Keratinocyte (primary cell): ENCODE data around the gene UBXN11. TPM values are rescaled to one million over a fixed set of nuclear protein-coding genes. Genes with fewer than 3 reads are reported as not detected.
"Not testable (repeated sequence)": the region's sequence is repeated elsewhere in the genome, so short reads cannot be mapped to it uniquely, and the experiment has no call there.

Experiments used
- DNase-seq: peaks from one replicate; pipeline ENCODE4 v3.0.0-alpha.2; 2011; ENCODE audit warnings: low read depth, missing footprints, low spot score
- FAIRE-seq: peaks from 2 replicates; lab custom pipeline; 2011; peaks lifted over from hg19 to GRCh38; lab: Jason Lieb, UNC
- H2AFZ ChIP-seq: 2 replicates; pipeline ENCODE4 v1.6.0; 2012; ENCODE audit warnings: low read length, control low read depth, inconsistent platforms; ENCODE audit not compliant: control insufficient read depth
- H3K27ac ChIP-seq: 2 replicates; pipeline ENCODE4 v1.5.1; 2011; ENCODE audit warnings: low read length; ENCODE audit not compliant: control insufficient read depth, insufficient read depth
- H3K27me3 ChIP-seq: 3 replicates; pipeline ENCODE4 v1.6.0; 2011; ENCODE audit warnings: low read length; ENCODE audit not compliant: control insufficient read depth, insufficient read depth; ENCODE audit errors: extremely low read depth
- H3K36me3 ChIP-seq, 2 experiments: 2 replicates in 1 of 2; 3 replicates in 1 of 2; pipeline ENCODE4 v1.5.1; 2011; ENCODE audit warnings: low read length in 2 of 2, mild to moderate bottlenecking in 1 of 2; ENCODE audit not compliant: control insufficient read depth in 2 of 2, insufficient read depth in 2 of 2; ENCODE audit errors: extremely low read depth in 1 of 2
- H3K4me1 ChIP-seq: 3 replicates; pipeline ENCODE4 v1.5.1; 2011; ENCODE audit warnings: low read length; ENCODE audit not compliant: control insufficient read depth, insufficient read depth; ENCODE audit errors: extremely low read depth
- H3K4me2 ChIP-seq: 3 replicates; pipeline ENCODE4 v1.6.0; 2011; ENCODE audit warnings: low read depth, low read length; ENCODE audit not compliant: control insufficient read depth, insufficient read depth; ENCODE audit errors: extremely low read depth
- H3K4me3 ChIP-seq, 3 experiments: fragments of 200-600 bp in 1 of 3; sonication (generic) in 1 of 3; 2 replicates in 2 of 3; 3 replicates in 1 of 3; pipeline ENCODE4 v1.5.1; 2011 to 2016; ENCODE audit warnings: low read length in 3 of 3, mild to moderate bottlenecking in 3 of 3, control low read depth in 2 of 3, inconsistent platforms in 1 of 3, low read depth in 1 of 3, mixed read lengths in 1 of 3, mixed run types in 1 of 3, moderate library complexity in 1 of 3; ENCODE audit not compliant: control insufficient read depth in 2 of 3, insufficient read depth in 2 of 3; ENCODE audit errors: extremely low read depth in 1 of 3
- H3K79me2 ChIP-seq: 2 replicates; pipeline ENCODE4 v1.6.0; 2012; ENCODE audit warnings: low read length; ENCODE audit not compliant: control insufficient read depth, insufficient read depth
- H3K9ac ChIP-seq: 3 replicates; pipeline ENCODE4 v1.6.0; 2011; ENCODE audit warnings: low read length; ENCODE audit not compliant: control insufficient read depth, insufficient read depth; ENCODE audit errors: extremely low read depth
- H3K9me1 ChIP-seq: 3 replicates; pipeline ENCODE4 v1.6.0; 2011; ENCODE audit warnings: low read length; ENCODE audit not compliant: control insufficient read depth, insufficient read depth; ENCODE audit errors: extremely low read depth
- H3K9me3 ChIP-seq: 2 replicates; pipeline ENCODE4 v1.5.1; 2012; ENCODE audit warnings: low read depth, low read length; ENCODE audit not compliant: control insufficient read depth
- H4K20me1 ChIP-seq: 3 replicates; pipeline ENCODE4 v1.6.0; 2011; ENCODE audit warnings: low read length; ENCODE audit not compliant: control insufficient read depth, insufficient read depth; ENCODE audit errors: extremely low read depth
- CTCF ChIP-seq, 3 experiments: IDR thresholded peaks in 1 of 3; conservative IDR thresholded peaks in 1 of 3; optimal IDR thresholded peaks in 1 of 3; 2 replicates in 2 of 3; 3 replicates in 1 of 3; pipeline versions ENCODE3 to v1.5.1; 2011; ENCODE audit warnings: low read length in 3 of 3, mild to moderate bottlenecking in 3 of 3, moderate library complexity in 2 of 3, control low read depth in 1 of 3, inconsistent platforms in 1 of 3; ENCODE audit not compliant: insufficient read depth in 2 of 3; ENCODE audit errors: extremely low read depth in 1 of 3
- EZH2 ChIP-seq: IDR thresholded peaks from one replicate; pipeline ENCODE4 v1.6.1; 2012; ENCODE audit warnings: inconsistent platforms, mild to moderate bottlenecking, low read length, moderate library complexity
- dilution Hi-C: fragments of 300-500 bp; cut with MboI; formaldehyde crosslinking; loops from one replicate; pipeline ENCODE4 v1.7.0; 2020; ENCODE audit warnings: low sequenced_read_pairs; ENCODE audit not compliant: extremely low pct_ligation_motif_present
- polyA plus RNA-seq, 5 experiments: library from polyadenylated mRNA; depleted of rRNA in 3 of 5; stranded (reverse) in 3 of 5; stranded (forward) in 1 of 5; unstranded in 1 of 5; fragments of >200 nt; gene quantifications; 1 replicate in 1 of 5; 2 replicates in 3 of 5; 3 replicates in 1 of 5; pipeline versions ENCODE4 v1.2.1 to v1.2.3, GENCODE V29; 2011 to 2012; ENCODE audit warnings: missing spikeins in 2 of 5, low read depth in 1 of 5, low replicate concordance in 1 of 5

Gene UBXN11
- polyA plus RNA-seq, 1 donor (not counting 4 experiments of a cell fraction or from before 2014, with no cell fraction given): 6.6 TPM

GRCh38 chr1:26314501-26314900 is 8.1 kb upstream of the UBXN11 start:
- no peak for FAIRE-seq

GRCh38 chr1:26307966-26308899 is 1.8 kb upstream of the UBXN11 start:
- H3K9ac ChIP-seq: not testable (repeated sequence)

More at GRCh38 chr1:26314501-26314900, 8.1 kb upstream of the UBXN11 start:
- dilution Hi-C loops: no loop called here
- Histone ChIP-seq H3K27ac (no peak overlapping the region), H3K36me3 (no peaks in the 10 kb centered on the region), H3K27me3 (no peaks in the 10 kb centered on the region), H3K9me1 (no peaks in the 10 kb centered on the region), H3K9ac (no peak overlapping the region), H3K4me2 (no peak overlapping the region), H4K20me1 (no peaks in the 10 kb centered on the region), H3K79me2 (no peaks in the 10 kb centered on the region), H3K9me3 (no peaks in the 10 kb centered on the region), H3K4me1 (no peaks in the 10 kb centered on the region), H2AFZ (no peak overlapping the region), H3K4me3 (no peak overlapping the region)
- TF ChIP-seq EZH2 (no peak), CTCF (optimal IDR thresholded peaks at IDR 0.05 in 1 of 3, IDR thresholded peaks at IDR 0.05 in 1 of 3, conservative IDR thresholded peaks at IDR 0.05 in 1 of 3; ENCODE audit: extremely low read depth in 1 of 3, insufficient read depth in 2 of 3, low read length in 3 of 3) (no peak)
- DNase-seq: no peak

More at GRCh38 chr1:26307966-26308899, 1.8 kb upstream of the UBXN11 start:
- H3K4me2 ChIP-seq, DNase-seq, H4K20me1 ChIP-seq, dilution Hi-C loops, H3K9me1 ChIP-seq, H3K79me2 ChIP-seq, FAIRE-seq, H3K4me3 ChIP-seq, H3K9me3 ChIP-seq, H3K27ac ChIP-seq, H3K36me3 ChIP-seq, H3K27me3 ChIP-seq: not testable (repeated sequence)
- Histone ChIP-seq H3K4me1 (peaks cover 12% of the 10 kb centered on the region), H2AFZ (peak overlapping the region; percentile 22)
